GM12878 (cell line): ENCODE measurements around the gene UCKL1. TPM values are rescaled to one million over a fixed set of nuclear protein-coding genes. Genes with fewer than 3 reads are reported as not detected.
A peak's percentile ranks its signal among the peaks of the same experiment; 100 is the strongest.

Experiments used
- ATAC-seq: fragments of 200-7000 bp; cut with Tn5 transposase; 3 replicates; pipeline ENCODE4 v1.9.1; 2020; ENCODE audit warnings: mild to moderate bottlenecking, moderate library complexity
- BruUV-seq: library from RNA; stranded (reverse); fragments of 400-500 nt; replicated peaks from 2 replicates; lab custom pipeline; 2021; lab: Mats Ljungman, UMichigan
- CTCF ChIA-PET: fragments of 300-600 bp; sonication (Branson Sonifier 250); formaldehyde crosslinking; extraction: SDS; loops from one replicate; lab custom pipeline; 2021; ENCODE audit warnings: inconsistent platforms; lab: Yijun Ruan, JAX
- POLR2A ChIA-PET: fragments of 350-600 bp; formaldehyde crosslinking; extraction: SDS; loops from one replicate; lab custom pipeline; 2021; ENCODE audit warnings: inconsistent platforms; lab: Charles Lee
- RAD21 ChIA-PET: fragments of 300-600 bp; sonication (Branson Sonifier 250); formaldehyde crosslinking; loops from one replicate; lab custom pipeline; 2023; ENCODE audit warnings: antibody characterized with exemption; ENCODE audit not compliant: unreplicated experiment; lab: Charles Lee
- SMC1A ChIA-PET: fragments of 300-600 bp; sonication (Branson Sonifier 250); formaldehyde crosslinking; loops from one replicate; lab custom pipeline; 2023; ENCODE audit not compliant: unreplicated experiment, uncharacterized antibody; lab: Charles Lee
- DNase-seq: peaks from one replicate; pipeline ENCODE4 v3.0.0-alpha.2; 2011; ENCODE audit warnings: low read depth, low spot score
- FAIRE-seq: peaks from 3 replicates; lab custom pipeline; 2011; peaks lifted over from hg19 to GRCh38; lab: Jason Lieb, UNC
- H2AFZ ChIP-seq: 2 replicates; pipeline ENCODE4 v1.6.0; 2011; ENCODE audit warnings: low read depth, low read length, control low read depth; ENCODE audit not compliant: control insufficient read depth
- H3K27ac ChIP-seq: 2 replicates; pipeline ENCODE4 v1.5.1; 2011; ENCODE audit warnings: control low read depth; ENCODE audit not compliant: control insufficient read depth, insufficient read depth
- H3K27me3 ChIP-seq, 2 experiments: replicated peaks in 1 of 2; 2 replicates each; pipeline versions ENCODE4 v1.6.0 to v1.6.1; 2011; ENCODE audit warnings: low read length in 1 of 2; ENCODE audit not compliant: control insufficient read depth in 2 of 2, insufficient read depth in 2 of 2
- H3K36me3 ChIP-seq, 2 experiments: 2 replicates each; pipeline ENCODE4 v1.5.1; 2011; ENCODE audit warnings: low read length in 1 of 2; ENCODE audit not compliant: control insufficient read depth in 2 of 2, insufficient read depth in 2 of 2
- H3K4me1 ChIP-seq: 2 replicates; pipeline ENCODE4 v1.6.1; 2011; ENCODE audit warnings: mild to moderate bottlenecking, low read length, moderate library complexity, mixed read lengths; ENCODE audit not compliant: control insufficient read depth, insufficient read depth
- H3K4me2 ChIP-seq: 2 replicates; pipeline ENCODE4 v1.6.0; 2011; ENCODE audit warnings: control low read depth; ENCODE audit not compliant: control insufficient read depth, insufficient read depth
- H3K4me3 ChIP-seq: fragments of 200-600 bp; sonication (generic); 2 replicates; pipeline ENCODE4 v1.5.1; 2016
- H3K79me2 ChIP-seq: 2 replicates; pipeline ENCODE4 v1.6.0; 2011; ENCODE audit warnings: low read length; ENCODE audit not compliant: control insufficient read depth, insufficient read depth
- H3K9ac ChIP-seq: 2 replicates; pipeline ENCODE4 v1.8.0; 2011; ENCODE audit warnings: low read length, control low read depth, mixed read lengths; ENCODE audit not compliant: control insufficient read depth, insufficient read depth
- H3K9me3 ChIP-seq: replicated peaks from 3 replicates; pipeline ENCODE4 v1.5.1; 2011; ENCODE audit warnings: mild to moderate bottlenecking, low read length; ENCODE audit not compliant: control insufficient read depth, insufficient read depth
- H4K20me1 ChIP-seq: 2 replicates; pipeline ENCODE4 v1.6.0; 2011; ENCODE audit not compliant: control insufficient read depth, insufficient read depth
- BCLAF1 ChIP-seq: fragments of 450-650 bp; IDR thresholded peaks from 2 replicates; pipeline ENCODE4 v1.6.1; 2017; ENCODE audit warnings: antibody characterized with exemption, mild to moderate bottlenecking, moderate library complexity
- E4F1 ChIP-seq: fragments of 450-650 bp; IDR thresholded peaks from 2 replicates; pipeline ENCODE4 v1.6.1; 2018; ENCODE audit warnings: borderline replicate concordance, mild to moderate bottlenecking; ENCODE audit not compliant: partially characterized antibody
- FOS ChIP-seq: IDR thresholded peaks from 3 replicates; pipeline ENCODE4 v1.6.1; 2011; ENCODE audit warnings: borderline replicate concordance; ENCODE audit not compliant: insufficient read length; ENCODE audit errors: extremely low read depth
- GATAD2B ChIP-seq: fragments of 450-650 bp; conservative IDR thresholded peaks from 2 replicates; pipeline ENCODE4 v1.6.1; 2017; ENCODE audit warnings: low read depth, mild to moderate bottlenecking, moderate library complexity
- KAT2A ChIP-seq: conservative IDR thresholded peaks from 2 replicates; pipeline ENCODE4 v1.6.1; 2011; ENCODE audit warnings: low read depth, low read length; ENCODE audit not compliant: control insufficient read depth
- ZNF24 ChIP-seq: fragments of 450-650 bp; IDR thresholded peaks from 2 replicates; pipeline ENCODE4 v1.6.1; 2017; ENCODE audit warnings: antibody characterized with exemption, mild to moderate bottlenecking
- WGBS: methylation state at CpG from one replicate; pipeline ENCODE4 v1.1.6; 2016; ENCODE audit warnings: low lambda C conversion rate; ENCODE audit not compliant: insufficient replicate concordance, insufficient coverage; ENCODE audit errors: missing lambda C conversion rate; 5-methylcytosine and 5-hydroxymethylcytosine counted together
- in situ Hi-C: fragments of 300-500 bp; cut with MboI; formaldehyde crosslinking; loops from 9 replicates; pipeline ENCODE4 v1.14.3; 2018; ENCODE audit warnings: mixed read lengths
- intact Hi-C: fragments of 100-400 bp; cut with micrococcal nuclease; formaldehyde crosslinking; loops from one replicate; pipeline ENCODE4 v1.14.2; 2022; ENCODE audit not compliant: unreplicated experiment
- polyA plus RNA-seq, 11 experiments: library from polyadenylated mRNA; depleted of rRNA in 4 of 11; unstranded in 6 of 11; stranded (reverse) in 5 of 11; fragments of >200 nt; fragmentation: Nextera tagmentation in 4 of 11; fragmentation: Illumina TruSeq in 1 of 11; extraction: Ambion mirVana in 4 of 11; extraction: Trizol in 1 of 11; gene quantifications; 1 replicate in 1 of 11; 2 replicates in 10 of 11; pipeline versions ENCODE4 v1.2.1 to v1.2.3, GENCODE V29; 2011 to 2016; ENCODE audit warnings: inconsistent platforms in 2 of 11, missing spikeins in 2 of 11, low read depth in 1 of 11
- total RNA-seq, 4 experiments: library from RNA; depleted of rRNA in 3 of 4; stranded (reverse); fragments of >200 nt in 3 of 4; fragmentation: Illumina TruSeq in 1 of 4; extraction: Trizol in 1 of 4; gene quantifications; 2 replicates each; pipeline versions ENCODE4 v1.2.1 to v1.2.3, GENCODE V29; 2013 to 2021
- TF ChIP-seq, protein P1 (sequence below): fragments of 450-650 bp; formaldehyde crosslinking; IDR thresholded peaks from 2 replicates; pipeline ENCODE4 v1.4.0; 2022; ENCODE audit warnings: mild to moderate bottlenecking, moderate library complexity
- TF ChIP-seq, protein P2 (sequence below): fragments of 450-650 bp; IDR thresholded peaks from 2 replicates; pipeline ENCODE4 v1.6.1; 2016; ENCODE audit warnings: mild to moderate bottlenecking
- TF ChIP-seq, protein P3 (sequence below): IDR thresholded peaks from 2 replicates; pipeline ENCODE4 v1.6.1; 2012; ENCODE audit warnings: low read depth, low read length, improper control_type of control experiment

Gene UCKL1
- total and polyA plus RNA-seq, 10 of the 15 experiments (the other 5 are each of a cell fraction or from before 2014, with no cell fraction given) = 2.4 to 36.3 (median 24.8) TPM

- WGBS = 28% methylated on average over 33 of the region's 37 CpGs
- Histone ChIP-seq H3K9ac (no peak overlapping the region), H3K79me2 (peaks cover 24% of the 10 kb centered on the region)
- TF ChIP-seq, protein P1, sequence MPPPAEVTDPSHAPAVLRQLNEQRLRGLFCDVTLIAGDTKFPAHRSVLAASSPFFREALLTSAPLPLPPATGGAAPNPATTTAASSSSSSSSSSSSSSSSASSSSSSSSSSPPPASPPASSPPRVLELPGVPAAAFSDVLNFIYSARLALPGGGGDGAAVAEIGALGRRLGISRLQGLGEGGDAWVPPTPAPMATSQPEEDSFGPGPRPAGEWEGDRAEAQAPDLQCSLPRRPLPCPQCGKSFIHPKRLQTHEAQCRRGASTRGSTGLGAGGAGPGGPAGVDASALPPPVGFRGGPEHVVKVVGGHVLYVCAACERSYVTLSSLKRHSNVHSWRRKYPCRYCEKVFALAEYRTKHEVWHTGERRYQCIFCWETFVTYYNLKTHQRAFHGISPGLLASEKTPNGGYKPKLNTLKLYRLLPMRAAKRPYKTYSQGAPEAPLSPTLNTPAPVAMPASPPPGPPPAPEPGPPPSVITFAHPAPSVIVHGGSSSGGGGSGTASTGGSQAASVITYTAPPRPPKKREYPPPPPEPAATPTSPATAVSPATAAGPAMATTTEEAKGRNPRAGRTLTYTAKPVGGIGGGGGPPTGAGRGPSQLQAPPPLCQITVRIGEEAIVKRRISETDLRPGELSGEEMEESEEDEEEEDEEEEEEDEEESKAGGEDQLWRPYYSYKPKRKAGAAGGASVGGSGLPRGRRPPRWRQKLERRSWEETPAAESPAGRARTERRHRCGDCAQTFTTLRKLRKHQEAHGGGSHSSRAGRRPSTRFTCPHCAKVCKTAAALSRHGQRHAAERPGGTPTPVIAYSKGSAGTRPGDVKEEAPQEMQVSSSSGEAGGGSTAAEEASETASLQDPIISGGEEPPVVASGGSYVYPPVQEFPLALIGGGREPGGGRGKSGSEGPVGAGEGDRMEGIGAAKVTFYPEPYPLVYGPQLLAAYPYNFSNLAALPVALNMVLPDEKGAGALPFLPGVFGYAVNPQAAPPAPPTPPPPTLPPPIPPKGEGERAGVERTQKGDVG (CRISPR knock-in tag) = no peak
- TF ChIP-seq E4F1 = no peak
- peak; percentile 37; the same call in 1 of the 2 replicates for TF ChIP-seq GATAD2B
- no peak for TF ChIP-seq FOS
- TF ChIP-seq, protein P2, sequence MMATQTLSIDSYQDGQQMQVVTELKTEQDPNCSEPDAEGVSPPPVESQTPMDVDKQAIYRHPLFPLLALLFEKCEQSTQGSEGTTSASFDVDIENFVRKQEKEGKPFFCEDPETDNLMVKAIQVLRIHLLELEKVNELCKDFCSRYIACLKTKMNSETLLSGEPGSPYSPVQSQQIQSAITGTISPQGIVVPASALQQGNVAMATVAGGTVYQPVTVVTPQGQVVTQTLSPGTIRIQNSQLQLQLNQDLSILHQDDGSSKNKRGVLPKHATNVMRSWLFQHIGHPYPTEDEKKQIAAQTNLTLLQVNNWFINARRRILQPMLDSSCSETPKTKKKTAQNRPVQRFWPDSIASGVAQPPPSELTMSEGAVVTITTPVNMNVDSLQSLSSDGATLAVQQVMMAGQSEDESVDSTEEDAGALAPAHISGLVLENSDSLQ = no peak
- TF ChIP-seq, protein P3, sequence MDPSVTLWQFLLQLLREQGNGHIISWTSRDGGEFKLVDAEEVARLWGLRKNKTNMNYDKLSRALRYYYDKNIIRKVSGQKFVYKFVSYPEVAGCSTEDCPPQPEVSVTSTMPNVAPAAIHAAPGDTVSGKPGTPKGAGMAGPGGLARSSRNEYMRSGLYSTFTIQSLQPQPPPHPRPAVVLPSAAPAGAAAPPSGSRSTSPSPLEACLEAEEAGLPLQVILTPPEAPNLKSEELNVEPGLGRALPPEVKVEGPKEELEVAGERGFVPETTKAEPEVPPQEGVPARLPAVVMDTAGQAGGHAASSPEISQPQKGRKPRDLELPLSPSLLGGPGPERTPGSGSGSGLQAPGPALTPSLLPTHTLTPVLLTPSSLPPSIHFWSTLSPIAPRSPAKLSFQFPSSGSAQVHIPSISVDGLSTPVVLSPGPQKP = no peak
- no peak for TF ChIP-seq BCLAF1
- no peak for TF ChIP-seq KAT2A
- TF ChIP-seq ZNF24 = no peak
Observed at GRCh38 chr20:63973636-63974401, 17.6 kb upstream of the UCKL1 start.

More at GRCh38 chr20:63973636-63974401, 17.6 kb upstream of the UCKL1 start:
- H3K27ac ChIP-seq = no peak overlapping the region; the same call in 1 of the 2 replicates
- H3K9me3 ChIP-seq = no peaks in the 10 kb centered on the region
- no peaks in the 10 kb centered on the region for H4K20me1 ChIP-seq
- H3K36me3 ChIP-seq = peaks cover 8 to 15% of the 10 kb centered on the region in 2 experiments; a peak in 3 of 4 replicates
- H3K27me3 ChIP-seq = no peaks in the 10 kb centered on the region
- DNase-seq = no peak
- in situ Hi-C loops = no loop called here
- ChIA-PET CTCF (interaction anchor here (0.5 to 3.2 kb wide), 19 partner anchors 10 to 437 kb away, joined by 3 to 12 read pairs (median 3); partner anchors contain the start of genes C20orf204, PTK6, TPD52L2 and UCKL1), POLR2A (interaction anchor here (0.6 kb wide), 1 partner anchor 12 kb away, joined by 3 read pairs; no protein-coding TSS in a partner anchor), RAD21 (interaction anchor here (0.6 to 1.8 kb wide), 8 partner anchors 16 to 436 kb away, joined by 3 to 8 read pairs (median 4); partner anchors contain the start of genes PTK6 and TPD52L2), SMC1A (interaction anchor here (0.7 to 2.0 kb wide), 4 partner anchors 18 to 436 kb away, joined by 3 to 7 read pairs (median 3); partner anchors contain the start of genes PTK6 and UCKL1)
- no peak overlapping the region for H3K4me3 ChIP-seq
- peak; percentile 76 for ATAC-seq
- peak overlapping the region; percentile 1; the same call in 1 of the 2 replicates for H3K4me2 ChIP-seq
- no peak overlapping the region for H2AFZ ChIP-seq
- H3K4me1 ChIP-seq = peaks cover 21% of the 10 kb centered on the region
- no peak for FAIRE-seq
- no TSS peak for BruUV-seq
- intact Hi-C loops = loop anchor here (2.0 to 5.0 kb wide), 2 partner anchors 17 to 437 kb away; partner anchors contain the start of genes PTK6 and UCKL1
